ENCODE results near the gene AAGAB. TPM values are rescaled to one million over a fixed set of nuclear protein-coding genes. Genes with fewer than 3 reads are reported as not detected.

The AAGAB gene
- total RNA-seq, 1 experiment from 2014 or later: 40.1 TPM

GRCh38 chr15:67156834-67157233 lies 97.6 kb downstream of the AAGAB start:
- Mint-ChIP-seq H3K9me3 (peaks cover 4 to 5% of the 10 kb centered on the region in 2 experiments; a peak in 3 of 5 replicates), H3K36me3 (ENCODE audit: insufficient read depth in 1 of 3, low read depth in 3 of 3) (peaks cover 6 to 10% (median 9%) of the 10 kb centered on the region in 3 experiments), H3K4me1 (peaks cover 19 to 21% of the 10 kb centered on the region in 2 experiments), H3K4me3 (no peak overlapping the region), H3K27me3 (ENCODE audit: low read depth) (no peaks in the 10 kb centered on the region), H3K27ac (no peak overlapping the region)
- no peak overlapping the region for H2BK15ac ChIP-seq (ENCODE audit: low read depth, low read length)
- H3K18ac ChIP-seq (ENCODE audit: insufficient read length, low read depth, low read length): no peak overlapping the region
- DNase-seq: no peak
- no CpG with 5 or more reads among the region's 3 CpGs for WGBS (ENCODE audit: extremely low coverage, insufficient read length, low lambda C conversion rate)
- no peak overlapping the region for H3K27ac ChIP-seq (ENCODE audit: insufficient read length, low read depth, low read length)
- no peaks in the 10 kb centered on the region for H3K9me3 ChIP-seq (ENCODE audit: control insufficient read depth, low read depth, low read length)
- no peak overlapping the region for H4K5ac ChIP-seq (ENCODE audit: insufficient read length, low read depth, low read length)
- H2BK20ac ChIP-seq (ENCODE audit: low read depth, low read length, poor library complexity, severe bottlenecking): no peak overlapping the region
- H2AK5ac ChIP-seq (ENCODE audit: insufficient read length, low read length): no peak overlapping the region
- no peak overlapping the region for H4K91ac ChIP-seq (ENCODE audit: insufficient read length, low read depth, low read length)
- no peaks in the 10 kb centered on the region for H4K20me1 ChIP-seq (ENCODE audit: control insufficient read depth, insufficient read depth, insufficient read length)
- H3K4ac ChIP-seq (ENCODE audit: low read depth, low read length): no peak overlapping the region
- no peaks in the 10 kb centered on the region for H3K23me2 ChIP-seq (ENCODE audit: insufficient read length, low read depth, low read length, poor library complexity, severe bottlenecking)
- no peak overlapping the region for H4K8ac ChIP-seq (replicated peaks; ENCODE audit: insufficient read length, low read depth, low read length)
- no peak overlapping the region for H2BK5ac ChIP-seq (ENCODE audit: insufficient read length, low read length)
- no peak overlapping the region for H2BK120ac ChIP-seq (ENCODE audit: low read depth, low read length, poor library complexity, severe bottlenecking)
- no peak overlapping the region for H3K56ac ChIP-seq (ENCODE audit: insufficient read length, low read depth, low read length)
- no peak overlapping the region for H2BK12ac ChIP-seq (ENCODE audit: insufficient read length, low read depth, low read length)
- H3K9ac ChIP-seq (ENCODE audit: extremely low read depth, insufficient read length, low read length): no peak overlapping the region
- H3T11ph ChIP-seq (ENCODE audit: low read length): no peak overlapping the region
- 0 out of 2 replicates have a peak, but pooled peaks cover 4% of the 10 kb centered on the region for H3K4me1 ChIP-seq (ENCODE audit: insufficient read depth, low read length)
- H3K14ac ChIP-seq (ENCODE audit: insufficient read depth, low read length): no peak overlapping the region
- TF ChIP-seq CTCF (conservative IDR thresholded peaks at IDR 0.05): no peak
- no peaks in the 10 kb centered on the region for H3K79me2 ChIP-seq (ENCODE audit: insufficient read depth, low read length)
- H2AFZ ChIP-seq (ENCODE audit: low read length): no peak overlapping the region
- no peaks in the 10 kb centered on the region for H3K27me3 ChIP-seq (ENCODE audit: insufficient read depth, low read length)
- no peak overlapping the region for H3K4me2 ChIP-seq (ENCODE audit: insufficient read depth, insufficient read length, low read length)
- H3K23ac ChIP-seq (ENCODE audit: insufficient read length, low read depth, low read length): no peak overlapping the region
- H3K79me1 ChIP-seq (ENCODE audit: insufficient read depth, low read depth, low read length, poor library complexity, severe bottlenecking): no peaks in the 10 kb centered on the region
